ENCODE results near the gene ATP6V0E1. TPM values are rescaled to one million over a fixed set of nuclear protein-coding genes. Genes with fewer than 3 reads are reported as not detected.
A peak's percentile ranks its signal among the peaks of the same experiment; 100 is the strongest.

The ATP6V0E1 gene
- total and polyA plus RNA-seq, 8 donors: 18.0 to 328 (median 133) TPM

GRCh38 chr5:173020643-173021042 lies 37.1 kb downstream of the ATP6V0E1 start:
- TF ChIP-seq CTCF (IDR thresholded peaks at IDR 0.05): no peak
- no peak for TF ChIP-seq POLR2A (IDR thresholded peaks at IDR 0.05)
- no peak for TF ChIP-seq EP300 (IDR thresholded peaks at IDR 0.05)
- TF ChIP-seq POLR2AphosphoS5 (IDR thresholded peaks at IDR 0.05): no peak
- WGBS, 5 donors: 64 to 95% (median 90%) methylated on average over 9 of the region's 9 CpGs
- H3K4me1 ChIP-seq: peaks cover 22 to 62% (median 36%) of the 10 kb centered on the region in 4 donors
- H3K27ac ChIP-seq: peak overlapping the region in 3 of 5 donors; percentile 13 to 52 (median 33)
- H3K36me3 ChIP-seq: peaks cover 16 to 37% (median 31%) of the 10 kb centered on the region in 4 donors
- no peak overlapping the region for H3K4me3 ChIP-seq
- intact Hi-C loops (cut with DNase I; ENCODE audit: low total_unique reads): no loop called here
- no peaks in the 10 kb centered on the region for H3K27me3 ChIP-seq
- no peak for DNase-seq
- no peaks in the 10 kb centered on the region for H3K9me3 ChIP-seq

- H3K9me3 ChIP-seq: no peaks in the 10 kb centered on the region
- WGBS, 5 donors: 82 to 88% (median 84%) methylated on average over 6 of the region's 6 CpGs
- DNase-seq: no peak
- no peak overlapping the region for H3K27ac ChIP-seq
- no peak overlapping the region for H3K4me3 ChIP-seq
- intact Hi-C loops (cut with DNase I; ENCODE audit: low total_unique reads): no loop called here
- peaks cover 10 to 31% (median 26%) of the 10 kb centered on the region in 4 donors for H3K36me3 ChIP-seq
- TF ChIP-seq POLR2A (IDR thresholded peaks at IDR 0.05) (no peak), CTCF (IDR thresholded peaks at IDR 0.05) (no peak), EP300 (IDR thresholded peaks at IDR 0.05) (no peak), POLR2AphosphoS5 (IDR thresholded peaks at IDR 0.05) (no peak)
- H3K27me3 ChIP-seq: no peaks in the 10 kb centered on the region
- peaks cover 16 to 58% (median 38%) of the 10 kb centered on the region in 4 donors for H3K4me1 ChIP-seq
These were observed 42.1 kb downstream of the ATP6V0E1 start for GRCh38 chr5:173025651-173026050.

GRCh38 chr5:173027905-173028304 lies 44.3 kb downstream of the ATP6V0E1 start:
- 74 to 83% (median 75%) methylated on average over 7 of the region's 7 CpGs for WGBS, 5 donors
- TF ChIP-seq EP300 (IDR thresholded peaks at IDR 0.05) (no peak), POLR2AphosphoS5 (IDR thresholded peaks at IDR 0.05) (no peak), CTCF (IDR thresholded peaks at IDR 0.05) (no peak), POLR2A (IDR thresholded peaks at IDR 0.05) (no peak)
- no peaks in the 10 kb centered on the region for H3K27me3 ChIP-seq
- H3K27ac ChIP-seq: peak overlapping the region in 1 of 5 donors; percentile 1
- DNase-seq: no peak
- no peak overlapping the region for H3K4me3 ChIP-seq
- H3K4me1 ChIP-seq: peaks cover 15 to 40% (median 30%) of the 10 kb centered on the region in 4 donors
- intact Hi-C loops (cut with DNase I; ENCODE audit: low total_unique reads): no loop called here
- H3K9me3 ChIP-seq: no peaks in the 10 kb centered on the region
- H3K36me3 ChIP-seq: peaks cover 0 to 11% (median 5%) of the 10 kb centered on the region in 4 donors

GRCh38 chr5:173028811-173029327 lies 45.3 kb downstream of the ATP6V0E1 start:
- H3K4me1 ChIP-seq: peaks cover 15 to 37% (median 30%) of the 10 kb centered on the region in 4 donors
- peak overlapping the region in 4 of 5 donors; percentile 17 to 55 (median 38) for H3K27ac ChIP-seq
- no peak for DNase-seq
- no peaks in the 10 kb centered on the region for H3K9me3 ChIP-seq
- H3K36me3 ChIP-seq: peaks cover 0 to 8% (median under 1%) of the 10 kb centered on the region in 4 donors
- intact Hi-C loops (cut with DNase I; ENCODE audit: low total_unique reads): no loop called here
- WGBS, 5 donors: 62 to 78% (median 75%) methylated on average over 4 of the region's 4 CpGs
- no peaks in the 10 kb centered on the region for H3K27me3 ChIP-seq
- TF ChIP-seq POLR2AphosphoS5 (IDR thresholded peaks at IDR 0.05) (no peak), POLR2A (IDR thresholded peaks at IDR 0.05) (no peak), CTCF (IDR thresholded peaks at IDR 0.05) (no peak), EP300 (IDR thresholded peaks at IDR 0.05) (no peak)
- no peak overlapping the region for H3K4me3 ChIP-seq

All from stomach (tissue), 9 donors.